Measurements from ENCODE around the gene ISG20L2.

ISG20L2 gene

DNA sequence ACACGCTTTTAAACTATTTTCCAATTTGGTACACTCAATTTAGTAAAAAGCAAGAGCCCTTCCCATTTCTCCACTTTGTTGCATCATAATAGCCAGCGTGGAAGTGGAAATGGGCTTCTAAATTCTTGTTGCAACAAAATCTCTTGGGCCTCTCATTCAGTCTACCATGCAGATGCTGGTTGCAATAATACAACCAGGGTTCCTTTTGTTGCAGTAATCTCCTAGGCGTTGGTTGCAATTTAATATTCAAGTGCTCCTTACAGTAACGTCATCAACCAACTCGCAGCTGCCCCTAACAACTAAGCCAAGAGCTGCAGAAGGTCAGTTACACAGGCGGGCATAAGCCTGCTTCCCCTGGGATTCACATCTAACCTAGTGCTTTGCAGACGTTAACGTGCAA lies 25.7 kb upstream of the ISG20L2 start:
- no peak for DNase-seq (ENCODE audit: low read depth in 2 of 3, low spot score in 1 of 3)

- no peak for DNase-seq (ENCODE audit: low read depth in 2 of 3, low spot score in 1 of 3)
These were observed 24.4 kb upstream of the ISG20L2 start for GRCh38 chr1:156752843-156753482.

- DNase-seq (ENCODE audit: low read depth in 2 of 3, low spot score in 1 of 3) = peak; percentile 95 to 97 (median 97)
These were observed 23.4 kb upstream of the ISG20L2 start for GRCh38 chr1:156751757-156752481.

DNA sequence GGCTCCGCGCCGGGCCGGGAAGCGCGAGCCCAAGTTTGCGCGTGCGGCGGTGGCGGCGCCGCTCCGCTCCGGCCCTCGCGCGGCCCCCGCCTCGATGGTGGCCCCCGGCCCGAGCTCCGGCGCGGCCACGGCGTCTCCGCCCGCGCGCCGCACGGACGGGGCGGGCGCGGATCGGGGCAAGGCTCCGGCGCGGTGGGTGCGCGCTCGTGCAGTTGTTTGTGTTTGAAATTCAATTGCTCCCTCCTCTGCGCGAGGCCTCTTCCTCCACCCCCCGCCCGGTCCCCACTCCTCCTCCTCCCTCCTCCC lies 22.8 kb upstream of the ISG20L2 start, which contains the start of gene HDGF:
HDGF (minus strand) TSS at position 225 of the 306 bp plus-strand sequence. CDS start 246 bp downstream, outside the sequence.
- DNase-seq (ENCODE audit: low read depth in 2 of 3, low spot score in 1 of 3) = no peak

GRCh38 chr1:156750711-156751450 lies 22.3 kb upstream of the ISG20L2 start:
- DNase-seq (ENCODE audit: low read depth in 2 of 3, low spot score in 1 of 3) = no peak

- DNase-seq (ENCODE audit: low read depth in 2 of 3, low spot score in 1 of 3) = no peak
These were observed 21.7 kb upstream of the ISG20L2 start for GRCh38 chr1:156750191-156750672.

DNA sequence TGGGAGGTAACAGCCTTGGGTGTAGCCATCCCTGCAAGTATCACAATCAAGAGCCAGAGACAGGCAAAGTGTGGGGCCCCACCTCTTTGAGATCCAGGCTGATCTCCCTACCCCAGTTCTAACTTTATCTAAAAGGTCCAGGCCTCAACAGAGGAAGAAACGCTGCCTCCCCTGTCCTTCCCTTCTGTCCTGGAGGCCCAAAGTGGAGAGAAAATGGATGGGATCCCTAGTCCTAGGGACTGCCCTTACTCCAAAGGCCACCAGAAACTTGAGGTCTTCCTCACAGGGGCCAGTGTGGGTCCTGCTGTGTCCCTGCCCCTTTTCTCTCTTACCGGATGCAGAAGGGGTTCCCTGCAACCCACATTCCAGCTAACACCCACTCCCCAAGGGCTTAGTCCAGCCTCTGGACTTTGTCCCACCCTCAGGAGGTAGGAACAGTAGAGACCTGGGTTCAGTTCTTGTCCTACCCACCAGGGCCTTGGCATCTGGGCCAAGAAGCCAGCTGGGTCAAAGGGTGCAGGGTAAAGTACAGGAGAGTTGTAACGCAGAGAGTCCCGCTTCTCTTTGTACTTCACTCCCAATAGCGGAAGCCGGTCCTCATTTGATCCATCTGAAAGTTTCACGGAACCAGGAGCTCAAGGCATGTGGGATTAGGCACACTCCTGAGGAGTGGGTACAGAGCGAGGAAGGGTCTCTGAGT lies 21.0 kb upstream of the ISG20L2 start:
- no peak for DNase-seq (ENCODE audit: low read depth in 2 of 3, low spot score in 1 of 3)

GRCh38 chr1:156748670-156749418 lies 20.3 kb upstream of the ISG20L2 start:
- DNase-seq (ENCODE audit: low read depth in 2 of 3, low spot score in 1 of 3) = no peak

DNA sequence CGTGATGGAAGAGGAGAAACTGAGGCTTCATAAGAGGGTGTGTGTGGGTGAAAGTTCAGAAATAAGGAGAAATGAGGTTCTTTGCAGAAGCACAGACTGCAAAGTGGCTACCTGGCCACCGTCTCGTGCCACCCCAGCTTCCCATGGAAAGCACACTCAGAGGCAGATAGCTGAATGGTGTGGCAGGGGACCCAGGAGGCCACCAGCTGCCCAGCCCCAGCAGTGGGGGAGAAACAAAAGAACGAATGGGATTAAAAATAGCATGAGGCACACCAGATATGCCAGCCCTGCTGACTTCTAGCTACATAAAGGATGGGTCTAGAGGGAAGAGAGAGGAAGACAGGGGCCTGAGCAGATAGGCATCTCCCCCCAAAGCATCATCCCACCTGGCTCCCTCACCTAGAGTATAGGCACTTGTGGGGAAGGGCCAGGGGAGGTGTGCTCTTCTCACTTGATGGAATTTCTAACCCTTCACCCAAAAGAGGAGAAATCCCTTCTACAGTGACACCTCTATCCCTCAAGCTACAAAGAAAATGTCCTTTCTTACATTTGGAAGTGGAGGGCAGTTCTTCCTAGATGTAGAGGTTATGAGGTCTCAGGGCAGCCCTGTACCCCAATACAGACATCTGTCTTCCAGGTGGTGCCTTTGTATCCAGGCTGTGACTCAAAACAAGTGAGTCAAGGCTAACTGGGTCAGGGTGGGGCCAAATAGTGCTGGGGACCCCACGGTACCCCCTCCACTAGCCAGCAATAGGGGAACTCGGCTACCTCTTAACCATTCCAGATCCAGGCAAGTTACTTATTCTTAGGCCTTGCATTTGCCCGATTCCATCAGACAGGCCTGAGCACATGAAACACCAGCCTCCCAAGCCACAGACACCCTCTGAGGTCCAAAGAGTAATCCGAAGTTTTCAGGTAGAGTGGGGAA lies 19.4 kb upstream of the ISG20L2 start:
- DNase-seq (ENCODE audit: low read depth in 2 of 3, low spot score in 1 of 3) = no peak

DNA sequence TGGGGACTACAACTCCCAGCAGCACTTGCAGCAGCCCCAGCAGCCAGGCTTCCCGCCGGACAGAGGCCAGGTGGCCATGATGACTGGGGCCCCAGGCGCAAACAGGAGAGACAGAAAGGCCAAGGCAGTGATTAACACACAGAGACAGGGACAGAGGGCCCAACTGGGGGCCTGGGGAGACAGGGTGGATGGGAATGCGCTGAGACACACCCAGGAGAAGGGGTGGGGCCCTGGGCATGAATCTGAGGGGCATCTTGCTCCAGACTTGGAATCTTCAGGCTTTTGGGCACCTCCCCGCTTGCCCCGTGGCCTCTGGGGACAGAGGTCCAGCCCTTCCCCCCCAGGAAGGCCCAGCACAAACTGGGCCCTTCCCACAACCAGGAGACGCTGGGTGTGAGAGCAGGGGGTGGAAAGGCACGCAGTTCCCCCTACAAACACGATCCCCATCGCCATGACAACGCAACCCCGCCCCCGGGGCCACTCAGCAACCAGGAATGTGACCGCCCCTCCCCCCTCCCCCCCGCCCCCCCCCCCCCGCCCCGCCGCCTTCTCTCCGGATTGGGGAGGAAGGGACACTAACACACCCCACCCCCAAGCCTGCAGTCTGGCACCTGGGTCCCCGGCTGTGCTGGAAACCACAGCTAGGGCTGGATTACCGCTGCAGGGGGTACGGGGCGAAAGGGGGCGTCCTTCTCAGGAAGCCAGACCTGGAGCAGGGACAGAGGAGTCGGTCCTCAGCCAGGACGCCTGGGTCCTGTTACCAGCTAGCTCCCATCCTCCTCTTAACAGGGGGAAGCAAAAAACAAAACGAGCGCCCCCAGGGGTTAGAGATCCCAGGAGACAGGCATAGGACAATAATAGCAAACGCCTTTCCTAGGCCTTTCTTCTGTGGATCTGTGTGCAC lies 18.4 kb upstream of the ISG20L2 start:
- DNase-seq (ENCODE audit: low read depth in 2 of 3, low spot score in 1 of 3) = no peak

- no peak for DNase-seq (ENCODE audit: low read depth in 2 of 3, low spot score in 1 of 3)
These were observed 17.8 kb upstream of the ISG20L2 start for GRCh38 chr1:156746406-156746727.

GRCh38 chr1:156745881-156746280 lies 17.3 kb upstream of the ISG20L2 start:
- DNase-seq (ENCODE audit: low read depth in 2 of 3, low spot score in 1 of 3) = no peak

GRCh38 chr1:156744786-156745419 lies 16.3 kb upstream of the ISG20L2 start:
- DNase-seq (ENCODE audit: low read depth in 2 of 3, low spot score in 1 of 3) = no peak

DNA sequence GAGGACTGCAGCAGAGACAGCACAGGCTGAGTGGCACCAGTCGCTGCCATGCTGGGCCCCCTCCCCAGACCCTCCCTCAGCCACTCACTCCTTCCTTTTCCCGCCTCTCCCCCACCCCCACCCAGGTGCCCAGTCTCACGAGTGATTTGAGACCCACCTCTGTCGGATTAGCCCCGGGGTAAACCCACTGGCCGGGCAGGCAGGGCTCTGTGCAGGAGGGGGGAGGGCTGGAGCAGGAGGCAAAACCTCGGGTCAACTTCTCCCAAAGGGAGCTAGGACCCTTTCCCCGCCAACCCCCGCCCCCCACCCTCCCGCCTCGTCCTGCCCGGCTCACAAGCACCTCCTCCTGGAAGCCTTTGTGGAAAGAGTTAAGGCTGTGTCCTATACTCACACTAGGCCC lies 15.8 kb upstream of the ISG20L2 start:
- no peak for DNase-seq (ENCODE audit: low read depth in 2 of 3, low spot score in 1 of 3)

- no peak for DNase-seq (ENCODE audit: low read depth in 2 of 3, low spot score in 1 of 3)
These were observed 15.1 kb upstream of the ISG20L2 start for GRCh38 chr1:156743367-156744302.

- no peak for DNase-seq (ENCODE audit: low read depth in 2 of 3, low spot score in 1 of 3)
These were observed 14.2 kb upstream of the ISG20L2 start for GRCh38 chr1:156742801-156743200.

- DNase-seq (ENCODE audit: low read depth in 2 of 3, low spot score in 1 of 3) = no peak
These were observed 13.5 kb upstream of the ISG20L2 start for GRCh38 chr1:156742017-156742416.

Measured in stimulated activated CD4-positive, alpha-beta T cell treated with anti-CD3 and anti-CD28 coated beads, Interleukin-12 subunit alpha, Interleukin-12 subunit beta, amount 100 ng/mL, for 48 hours (primary cell).